Fibroblast of lung (primary cell): ENCODE measurements around the gene ZNF33B. TPM values are rescaled to one million over a fixed set of nuclear protein-coding genes. Genes with fewer than 3 reads are reported as not detected.

Source experiments
- DNase-seq, 2 donors: peaks; one replicate each; pipeline versions ENCODE4 v3.0.0 to v3.0.0-alpha.2; 2010; ENCODE audit warnings: low read depth in 2 of 2
- H2AFZ ChIP-seq: 2 replicates; pipeline ENCODE4 v1.5.1; 2012; ENCODE audit warnings: low read length, control low read depth, inconsistent platforms
- H3K27ac ChIP-seq: 2 replicates; pipeline ENCODE4 v1.5.1; 2011; ENCODE audit warnings: low read length, control low read depth; ENCODE audit not compliant: insufficient read depth
- H3K27me3 ChIP-seq: 2 replicates; pipeline ENCODE4 v1.5.1; 2011; ENCODE audit warnings: mild to moderate bottlenecking, low read length; ENCODE audit not compliant: control insufficient read depth, insufficient read depth
- H3K36me3 ChIP-seq: 2 replicates; pipeline ENCODE4 v1.5.1; 2011; ENCODE audit warnings: low read length; ENCODE audit not compliant: control insufficient read depth, insufficient read depth
- H3K4me1 ChIP-seq: 2 replicates; pipeline ENCODE4 v1.5.1; 2011; ENCODE audit warnings: low read length; ENCODE audit not compliant: control insufficient read depth, insufficient read depth; ENCODE audit errors: extremely low read depth
- H3K4me2 ChIP-seq: 2 replicates; pipeline ENCODE4 v1.5.1; 2011; ENCODE audit warnings: low read length, control low read depth; ENCODE audit not compliant: insufficient read depth; ENCODE audit errors: extremely low read depth
- H3K4me3 ChIP-seq, 4 experiments: fragments of 200-600 bp in 1 of 4; sonication (generic) in 1 of 4; replicated peaks in 1 of 4; 2 replicates each; pipeline ENCODE4 v1.5.1; 2011 to 2016; ENCODE audit warnings: low read length in 4 of 4, low read depth in 3 of 4, mild to moderate bottlenecking in 3 of 4, control low read depth in 2 of 4, inconsistent platforms in 1 of 4, mixed read lengths in 1 of 4; ENCODE audit not compliant: insufficient read depth in 1 of 4; ENCODE audit errors: control extremely low read depth in 1 of 4
- H3K79me2 ChIP-seq: 2 replicates; pipeline ENCODE4 v1.5.1; 2012; ENCODE audit warnings: mild to moderate bottlenecking, low read length, inconsistent platforms; ENCODE audit not compliant: control insufficient read depth, insufficient read depth
- H3K9ac ChIP-seq: 2 replicates; pipeline ENCODE4 v1.5.1; 2011; ENCODE audit warnings: mild to moderate bottlenecking, low read length, control low read depth; ENCODE audit not compliant: insufficient read depth
- H3K9me3 ChIP-seq: 2 replicates; pipeline ENCODE4 v1.5.1; 2012; ENCODE audit warnings: low read depth, low read length; ENCODE audit not compliant: control insufficient read depth, insufficient read depth
- H4K20me1 ChIP-seq: 2 replicates; pipeline ENCODE4 v1.5.1; 2011; ENCODE audit warnings: low read length; ENCODE audit not compliant: control insufficient read depth, insufficient read depth; ENCODE audit errors: extremely low read depth
- EZH2 ChIP-seq: IDR thresholded peaks from 2 replicates; pipeline ENCODE4 v1.5.1; 2012; ENCODE audit warnings: low read length, control low read depth, mild to moderate bottlenecking; ENCODE audit errors: missing control alignments
- polyA plus RNA-seq, 2 donors: library from polyadenylated mRNA; depleted of rRNA in 1 of 2; stranded (reverse) in 1 of 2; unstranded in 1 of 2; fragments of >200 nt; gene quantifications; 2 replicates each; pipeline ENCODE4 v1.2.1, GENCODE V29; 2011 to 2012; ENCODE audit warnings: missing spikeins in 1 of 2
- total RNA-seq: library from RNA; depleted of rRNA; stranded (reverse); fragments of >200 nt; gene quantifications from 2 replicates; pipeline ENCODE4 v1.2.1, GENCODE V29; 2014
- TF ChIP-seq, protein P1 (sequence below), 2 donors: IDR thresholded peaks in 1 of 2; conservative IDR thresholded peaks in 1 of 2; 1 replicate in 1 of 2; 2 replicates in 1 of 2; pipeline ENCODE4 v1.5.1; 2011 to 2012; ENCODE audit warnings: low read length in 2 of 2, control low read depth in 1 of 2, inconsistent platforms in 1 of 2, low read depth in 1 of 2, mild to moderate bottlenecking in 1 of 2

The ZNF33B gene
- total and polyA plus RNA-seq, 2 donors (not counting 1 experiment from before 2014, with no cell fraction given): 7.5 to 7.8 TPM

DNA sequence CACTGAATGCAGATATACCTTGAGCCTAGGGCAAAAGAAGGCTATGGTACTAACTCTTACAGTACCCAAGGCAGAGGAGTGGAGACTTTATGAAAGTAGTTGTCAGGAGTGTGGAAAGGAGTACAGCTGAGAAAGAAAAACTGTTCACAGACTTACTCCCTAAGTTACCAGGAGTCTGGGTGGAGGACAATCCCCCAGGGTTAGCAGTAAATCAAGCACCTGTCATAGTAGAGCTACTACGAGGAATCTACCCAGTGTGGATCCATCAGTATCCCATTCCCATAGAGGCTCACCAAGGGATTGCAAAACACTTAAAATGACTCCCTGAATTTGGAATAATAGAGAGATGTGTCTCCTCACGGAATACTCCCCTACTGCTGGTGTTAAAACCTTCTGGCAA is 10.1 kb upstream of the ZNF33B start:
- H3K4me3 ChIP-seq: no peak overlapping the region
- no peak overlapping the region for H3K9ac ChIP-seq
- TF ChIP-seq, protein P1, sequence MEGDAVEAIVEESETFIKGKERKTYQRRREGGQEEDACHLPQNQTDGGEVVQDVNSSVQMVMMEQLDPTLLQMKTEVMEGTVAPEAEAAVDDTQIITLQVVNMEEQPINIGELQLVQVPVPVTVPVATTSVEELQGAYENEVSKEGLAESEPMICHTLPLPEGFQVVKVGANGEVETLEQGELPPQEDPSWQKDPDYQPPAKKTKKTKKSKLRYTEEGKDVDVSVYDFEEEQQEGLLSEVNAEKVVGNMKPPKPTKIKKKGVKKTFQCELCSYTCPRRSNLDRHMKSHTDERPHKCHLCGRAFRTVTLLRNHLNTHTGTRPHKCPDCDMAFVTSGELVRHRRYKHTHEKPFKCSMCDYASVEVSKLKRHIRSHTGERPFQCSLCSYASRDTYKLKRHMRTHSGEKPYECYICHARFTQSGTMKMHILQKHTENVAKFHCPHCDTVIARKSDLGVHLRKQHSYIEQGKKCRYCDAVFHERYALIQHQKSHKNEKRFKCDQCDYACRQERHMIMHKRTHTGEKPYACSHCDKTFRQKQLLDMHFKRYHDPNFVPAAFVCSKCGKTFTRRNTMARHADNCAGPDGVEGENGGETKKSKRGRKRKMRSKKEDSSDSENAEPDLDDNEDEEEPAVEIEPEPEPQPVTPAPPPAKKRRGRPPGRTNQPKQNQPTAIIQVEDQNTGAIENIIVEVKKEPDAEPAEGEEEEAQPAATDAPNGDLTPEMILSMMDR (conservative IDR thresholded peaks at IDR 0.05 in 1 of 2, IDR thresholded peaks at IDR 0.05 in 1 of 2; ENCODE audit: low read depth in 1 of 2, low read length in 2 of 2): no peak
- no peak for TF ChIP-seq EZH2
- no peak overlapping the region for H2AFZ ChIP-seq
- no peak overlapping the region for H3K27ac ChIP-seq
- no peaks in the 10 kb centered on the region for H3K9me3 ChIP-seq
- H3K4me1 ChIP-seq: no peaks in the 10 kb centered on the region
- no peaks in the 10 kb centered on the region for H4K20me1 ChIP-seq
- no peaks in the 10 kb centered on the region for H3K79me2 ChIP-seq
- H3K4me2 ChIP-seq: no peak overlapping the region
- H3K27me3 ChIP-seq: no peaks in the 10 kb centered on the region
- H3K36me3 ChIP-seq: no peaks in the 10 kb centered on the region
- DNase-seq: no peak

DNA sequence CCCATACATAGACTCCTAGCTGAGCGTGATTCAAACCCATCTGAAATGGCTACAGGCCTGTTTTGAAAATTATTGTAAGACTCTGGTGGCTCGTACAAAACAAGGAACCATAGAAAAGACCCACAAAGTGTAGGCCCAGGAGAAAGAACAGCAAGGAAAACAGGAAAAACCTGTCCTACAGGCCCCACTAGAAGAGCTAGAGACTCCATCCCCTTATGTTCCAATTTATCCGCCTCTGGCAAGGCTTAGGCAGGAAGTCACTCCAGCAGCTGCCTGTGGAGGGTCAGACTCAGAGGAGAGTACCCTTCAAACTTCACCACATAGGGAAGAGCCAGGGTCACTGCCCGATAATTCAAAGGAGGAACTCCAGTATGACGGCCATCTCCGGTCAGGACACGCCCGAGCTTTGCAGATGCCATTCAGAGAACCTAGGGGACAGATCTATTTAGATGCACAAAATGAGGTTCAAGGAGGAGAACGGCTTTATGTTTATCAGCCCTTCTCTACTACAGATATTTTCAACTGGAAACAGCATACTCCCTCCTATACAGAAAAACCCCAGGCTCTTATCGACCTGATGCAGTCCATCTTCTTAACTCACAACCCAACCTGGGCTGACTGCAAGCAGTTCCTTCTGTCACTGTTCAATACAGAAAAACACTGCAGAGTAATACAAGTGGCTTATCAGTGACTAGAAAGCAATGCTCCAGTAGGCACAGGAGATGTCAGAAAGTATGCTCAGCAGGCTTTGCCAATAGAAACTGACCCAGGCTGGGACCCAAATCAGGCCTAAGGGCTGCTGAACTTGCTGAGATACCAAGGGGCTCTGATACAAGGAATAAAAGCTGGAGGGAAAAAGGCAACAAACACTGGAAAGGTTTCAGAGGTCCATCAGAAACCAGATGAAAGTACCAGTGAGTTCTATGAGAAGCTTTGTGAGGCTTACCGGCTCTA is 8.6 kb upstream of the ZNF33B start:
- TF ChIP-seq, protein P1 (conservative IDR thresholded peaks at IDR 0.05 in 1 of 2, IDR thresholded peaks at IDR 0.05 in 1 of 2; ENCODE audit: low read depth in 1 of 2, low read length in 2 of 2): no peak
- no peak for TF ChIP-seq EZH2

DNA sequence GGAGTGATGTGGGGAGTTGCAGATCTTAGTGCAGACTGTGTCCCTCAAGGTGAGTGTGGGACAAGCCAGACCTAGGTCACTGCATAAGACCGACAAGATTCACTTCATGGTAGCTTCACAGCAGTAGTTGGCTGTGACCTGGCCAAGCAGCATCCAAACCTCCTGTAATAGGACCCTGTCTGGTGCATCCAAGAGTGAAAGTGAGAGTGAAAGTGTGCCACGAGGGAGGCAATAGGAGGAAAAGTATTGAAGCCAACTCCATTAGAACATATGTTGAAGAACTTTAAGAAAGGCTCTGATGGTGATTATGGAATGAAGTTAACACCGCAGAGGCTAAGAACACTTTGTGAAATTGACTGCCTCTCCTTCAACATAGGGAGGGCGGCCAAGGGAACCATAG is 7.8 kb upstream of the ZNF33B start:
- TF ChIP-seq EZH2: no peak
- TF ChIP-seq, protein P1 (conservative IDR thresholded peaks at IDR 0.05 in 1 of 2, IDR thresholded peaks at IDR 0.05 in 1 of 2; ENCODE audit: low read depth in 1 of 2, low read length in 2 of 2): no peak
- no peak for DNase-seq
- Histone ChIP-seq H4K20me1 (no peaks in the 10 kb centered on the region), H3K27me3 (no peaks in the 10 kb centered on the region), H3K79me2 (no peaks in the 10 kb centered on the region), H3K4me2 (no peak overlapping the region), H3K36me3 (no peaks in the 10 kb centered on the region), H3K27ac (no peak overlapping the region), H3K4me1 (no peaks in the 10 kb centered on the region), H3K9ac (no peak overlapping the region), H3K9me3 (no peaks in the 10 kb centered on the region), H3K4me3 (no peak overlapping the region), H2AFZ (no peak overlapping the region)

More for the DNA sequence above, 8.6 kb upstream of the ZNF33B start:
- Histone ChIP-seq H2AFZ (no peak overlapping the region), H3K9ac (no peak overlapping the region), H3K79me2 (no peaks in the 10 kb centered on the region), H3K27me3 (no peaks in the 10 kb centered on the region), H4K20me1 (no peaks in the 10 kb centered on the region), H3K9me3 (no peaks in the 10 kb centered on the region), H3K4me2 (no peak overlapping the region), H3K4me3 (no peak overlapping the region), H3K4me1 (no peaks in the 10 kb centered on the region), H3K36me3 (no peaks in the 10 kb centered on the region), H3K27ac (no peak overlapping the region)
- DNase-seq: no peak
